ENCODE measurements around the gene OR12D2. TPM values are rescaled to one million over a fixed set of nuclear protein-coding genes. Genes with fewer than 3 reads are reported as not detected.

Gene OR12D2
- total and polyA plus RNA-seq, 2 donors (not counting 1 experiment from before 2014, with no cell fraction given) = not detected

- no peaks in the 10 kb centered on the region for H4K20me1 ChIP-seq (ENCODE audit: control insufficient read depth, extremely low read depth, insufficient read depth, low read length)
- H3K4me3 ChIP-seq (replicated peaks in 1 of 4; ENCODE audit: control extremely low read depth in 1 of 4, insufficient read depth in 1 of 4, low read depth in 3 of 4, low read length in 4 of 4) = no peak overlapping the region
- no peak overlapping the region for H3K4me2 ChIP-seq (ENCODE audit: extremely low read depth, insufficient read depth, low read length)
- no peaks in the 10 kb centered on the region for H3K79me2 ChIP-seq (ENCODE audit: control insufficient read depth, insufficient read depth, low read length)
- TF ChIP-seq CTCF (conservative IDR thresholded peaks at IDR 0.05 in 1 of 2, IDR thresholded peaks at IDR 0.05 in 1 of 2; ENCODE audit: low read depth in 1 of 2, low read length in 2 of 2) (no peak), EZH2 (IDR thresholded peaks at IDR 0.05; ENCODE audit: low read length, missing control alignments) (no peak)
- H3K9me3 ChIP-seq (ENCODE audit: control insufficient read depth, insufficient read depth, low read depth, low read length) = no peaks in the 10 kb centered on the region
- H3K9ac ChIP-seq (ENCODE audit: insufficient read depth, low read length) = no peak overlapping the region
- no peak overlapping the region for H3K27ac ChIP-seq (ENCODE audit: insufficient read depth, low read length)
- no peak for DNase-seq (ENCODE audit: low read depth in 2 of 2)
- no peaks in the 10 kb centered on the region for H3K27me3 ChIP-seq (ENCODE audit: control insufficient read depth, insufficient read depth, low read length)
- H3K36me3 ChIP-seq (ENCODE audit: control insufficient read depth, insufficient read depth, low read length) = no peaks in the 10 kb centered on the region
- H2AFZ ChIP-seq (ENCODE audit: low read length) = no peak overlapping the region
- H3K4me1 ChIP-seq (ENCODE audit: control insufficient read depth, extremely low read depth, insufficient read depth, low read length) = no peaks in the 10 kb centered on the region
Observed at GRCh38 chr6:29424168-29424567, 28.7 kb downstream of the OR12D2 start.

GRCh38 chr6:29424575-29424974 lies 29.1 kb downstream of the OR12D2 start:
- Histone ChIP-seq H3K79me2 (ENCODE audit: control insufficient read depth, insufficient read depth, low read length) (no peaks in the 10 kb centered on the region), H3K36me3 (ENCODE audit: control insufficient read depth, insufficient read depth, low read length) (no peaks in the 10 kb centered on the region), H3K27ac (ENCODE audit: insufficient read depth, low read length) (no peak overlapping the region), H3K9me3 (ENCODE audit: control insufficient read depth, insufficient read depth, low read depth, low read length) (no peaks in the 10 kb centered on the region), H3K4me3 (replicated peaks in 1 of 4; ENCODE audit: control extremely low read depth in 1 of 4, insufficient read depth in 1 of 4, low read depth in 3 of 4, low read length in 4 of 4) (no peak overlapping the region), H3K27me3 (ENCODE audit: control insufficient read depth, insufficient read depth, low read length) (no peaks in the 10 kb centered on the region), H3K4me2 (ENCODE audit: extremely low read depth, insufficient read depth, low read length) (no peak overlapping the region), H2AFZ (ENCODE audit: low read length) (no peak overlapping the region), H4K20me1 (ENCODE audit: control insufficient read depth, extremely low read depth, insufficient read depth, low read length) (no peaks in the 10 kb centered on the region), H3K4me1 (ENCODE audit: control insufficient read depth, extremely low read depth, insufficient read depth, low read length) (no peaks in the 10 kb centered on the region), H3K9ac (ENCODE audit: insufficient read depth, low read length) (no peak overlapping the region)
- no peak for TF ChIP-seq EZH2 (IDR thresholded peaks at IDR 0.05; ENCODE audit: low read length, missing control alignments)
- no peak for DNase-seq (ENCODE audit: low read depth in 2 of 2)

GRCh38 chr6:29425075-29425474 lies 29.6 kb downstream of the OR12D2 start:
- Histone ChIP-seq H3K9me3 (ENCODE audit: control insufficient read depth, insufficient read depth, low read depth, low read length) (no peaks in the 10 kb centered on the region), H4K20me1 (ENCODE audit: control insufficient read depth, extremely low read depth, insufficient read depth, low read length) (no peaks in the 10 kb centered on the region), H3K9ac (ENCODE audit: insufficient read depth, low read length) (no peak overlapping the region), H3K79me2 (ENCODE audit: control insufficient read depth, insufficient read depth, low read length) (no peaks in the 10 kb centered on the region), H3K4me3 (replicated peaks in 1 of 4; ENCODE audit: control extremely low read depth in 1 of 4, insufficient read depth in 1 of 4, low read depth in 3 of 4, low read length in 4 of 4) (no peak overlapping the region), H3K27me3 (ENCODE audit: control insufficient read depth, insufficient read depth, low read length) (no peaks in the 10 kb centered on the region), H2AFZ (ENCODE audit: low read length) (no peak overlapping the region), H3K4me1 (ENCODE audit: control insufficient read depth, extremely low read depth, insufficient read depth, low read length) (no peaks in the 10 kb centered on the region), H3K36me3 (ENCODE audit: control insufficient read depth, insufficient read depth, low read length) (no peaks in the 10 kb centered on the region), H3K4me2 (ENCODE audit: extremely low read depth, insufficient read depth, low read length) (no peak overlapping the region), H3K27ac (ENCODE audit: insufficient read depth, low read length) (no peak overlapping the region)
- TF ChIP-seq EZH2 (IDR thresholded peaks at IDR 0.05; ENCODE audit: low read length, missing control alignments) (no peak), CTCF (conservative IDR thresholded peaks at IDR 0.05 in 1 of 2, IDR thresholded peaks at IDR 0.05 in 1 of 2; ENCODE audit: low read depth in 1 of 2, low read length in 2 of 2) (no peak)
- DNase-seq (ENCODE audit: low read depth in 2 of 2) = no peak
